NCI-H510A (cell line): ENCODE results near the gene ALK.

Source experiments
- DNase-seq: peaks from one replicate; lab custom pipeline; 2025; lab: John Stamatoyannopoulos, UW

Gene ALK

DNA sequence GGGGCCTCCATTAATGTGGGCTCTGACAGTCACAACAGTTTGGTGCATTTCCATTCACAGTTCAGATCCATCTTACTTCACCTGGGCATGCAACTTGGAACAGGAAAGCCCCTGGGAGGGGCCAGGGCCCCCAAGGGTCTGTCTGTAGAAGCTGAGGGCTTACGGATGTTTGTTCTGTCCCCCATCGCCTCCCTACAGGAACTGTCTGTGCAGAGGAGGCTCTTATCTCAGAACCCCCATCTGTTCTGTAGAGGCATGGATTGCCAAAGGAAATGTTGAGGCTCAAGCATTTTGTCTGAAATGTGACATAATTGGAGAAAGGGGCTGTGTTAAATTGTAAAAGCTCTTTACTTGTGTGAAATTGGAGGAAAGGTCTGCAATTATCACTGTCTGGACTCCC lies 471.9 kb downstream of the ALK start:
- DNase-seq, result no peak

DNA sequence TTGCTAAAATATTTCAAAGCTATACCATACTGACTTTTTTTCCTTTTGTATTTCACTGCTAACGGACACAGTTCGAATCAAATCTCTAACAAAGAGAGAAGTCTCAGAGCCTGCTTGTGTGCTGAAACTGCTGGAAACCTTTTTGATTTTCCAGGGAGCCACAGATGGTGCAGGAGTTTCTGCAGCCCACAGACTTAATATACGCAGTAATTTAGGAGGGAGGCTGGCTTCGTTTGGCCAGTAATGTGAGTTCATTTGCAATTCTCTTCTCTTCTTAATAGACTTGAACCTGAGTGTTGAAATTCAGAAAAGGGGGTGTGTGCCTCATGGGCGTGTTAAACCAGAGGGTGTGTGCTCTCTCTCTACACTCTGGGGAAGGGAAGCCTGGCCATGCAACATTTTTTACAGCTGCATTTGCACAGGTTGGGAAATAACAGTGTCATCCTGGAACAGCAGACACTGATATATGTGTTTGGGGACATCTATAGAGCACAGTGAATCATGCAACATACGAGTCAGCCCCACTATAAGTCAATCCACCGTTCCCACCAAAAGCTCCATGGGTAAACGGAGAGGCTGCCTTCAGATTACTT lies 473.2 kb downstream of the ALK start:
- DNase-seq, result no peak

DNA sequence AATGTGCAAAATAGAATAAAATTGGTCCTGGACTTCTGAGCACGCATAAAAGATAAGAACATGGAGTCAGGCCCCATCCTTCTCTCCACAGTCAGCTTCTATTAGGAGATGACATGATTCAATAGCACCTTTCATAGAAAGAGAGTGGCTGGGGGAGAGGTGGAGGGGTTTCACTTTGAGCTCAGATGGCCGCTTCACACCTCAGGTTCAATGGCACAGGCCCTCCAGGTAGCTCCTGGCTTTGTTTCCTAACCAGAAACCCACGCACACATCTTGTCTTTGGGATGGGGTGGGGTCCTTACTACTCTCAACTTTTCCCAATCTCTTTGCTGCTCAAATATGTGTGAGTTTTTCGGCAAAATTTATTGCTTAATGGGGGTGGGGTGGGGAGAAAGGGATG lies 473.9 kb downstream of the ALK start:
- no peak for DNase-seq

DNA sequence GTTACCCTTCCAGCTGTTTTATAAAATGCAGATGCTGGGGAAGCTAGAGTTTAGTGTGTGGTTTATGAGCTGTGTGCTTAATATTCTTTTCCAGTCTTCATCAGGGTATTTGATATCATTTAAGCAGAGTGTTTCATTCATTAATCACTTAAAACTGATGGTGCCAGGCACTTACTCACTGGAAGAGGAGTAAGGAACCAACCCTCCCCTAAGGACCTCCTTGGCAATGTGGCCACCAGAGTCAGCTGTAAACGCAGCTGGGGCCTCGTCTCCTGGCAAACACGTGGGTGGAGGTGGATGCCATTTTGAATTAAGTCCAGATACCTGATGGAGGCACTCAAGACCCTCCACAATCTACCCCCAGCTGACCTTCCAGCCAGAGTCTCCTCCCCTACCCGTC lies 474.5 kb downstream of the ALK start:
- DNase-seq, result no peak

DNA sequence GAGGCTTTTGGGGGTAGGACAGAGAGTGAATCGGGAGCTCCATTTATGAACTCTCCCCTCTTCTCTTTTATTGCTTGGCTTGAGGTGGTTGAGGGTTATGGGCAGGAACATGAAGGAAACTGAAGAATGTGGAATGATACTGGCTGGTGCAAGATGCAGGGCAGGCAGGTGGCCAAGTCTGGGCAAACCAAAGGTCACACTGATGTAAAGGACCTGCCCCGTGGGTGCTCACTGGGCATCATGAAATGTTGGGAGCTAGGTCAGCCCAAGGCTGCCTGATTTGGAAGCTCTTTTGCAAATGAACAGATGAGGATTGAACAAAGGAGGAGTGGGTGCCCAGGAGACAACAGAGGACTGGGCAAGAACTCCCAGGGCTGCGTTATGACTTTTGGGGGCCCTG lies 477.2 kb downstream of the ALK start:
- no peak for DNase-seq

DNA sequence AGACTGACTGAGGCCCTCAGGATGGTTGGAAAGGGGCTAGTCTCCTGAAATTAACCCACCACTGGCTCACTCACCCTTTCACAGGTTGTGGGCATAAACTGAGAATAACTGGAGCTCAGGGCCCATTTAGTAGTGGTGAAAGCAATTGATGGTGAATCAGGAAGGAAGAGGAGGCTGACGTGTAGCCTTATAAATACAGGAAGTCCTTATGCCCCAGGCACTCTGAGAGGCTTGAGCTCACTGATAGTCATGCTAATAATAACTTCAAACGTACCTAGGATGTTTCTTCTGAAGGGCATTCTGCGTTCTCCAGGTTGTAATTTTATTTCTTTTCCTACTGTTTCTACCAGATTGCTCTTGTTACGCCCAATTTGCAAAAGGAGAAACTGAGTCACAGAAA lies 477.8 kb downstream of the ALK start:
- no peak for DNase-seq

DNA sequence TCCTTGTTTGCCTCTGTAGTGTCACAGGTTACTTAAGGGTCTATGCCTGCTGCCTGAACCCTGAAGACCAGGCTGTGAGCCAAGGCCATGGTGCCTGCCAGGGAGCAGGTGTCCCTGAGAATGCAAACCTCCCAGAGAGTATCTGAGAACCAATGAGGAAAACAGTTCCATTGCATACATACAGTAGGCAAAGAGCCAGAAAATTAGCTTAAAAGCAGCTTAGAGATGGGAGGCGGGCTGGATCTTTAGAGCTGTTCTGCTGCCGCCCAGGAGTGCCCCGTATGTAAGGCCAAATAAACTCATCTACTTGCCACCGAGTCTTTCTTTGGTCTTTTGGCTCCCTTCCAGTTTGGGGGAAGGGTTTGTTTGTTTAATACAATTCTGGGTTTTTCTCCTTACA lies 478.2 kb downstream of the ALK start:
- DNase-seq, result no peak

DNA sequence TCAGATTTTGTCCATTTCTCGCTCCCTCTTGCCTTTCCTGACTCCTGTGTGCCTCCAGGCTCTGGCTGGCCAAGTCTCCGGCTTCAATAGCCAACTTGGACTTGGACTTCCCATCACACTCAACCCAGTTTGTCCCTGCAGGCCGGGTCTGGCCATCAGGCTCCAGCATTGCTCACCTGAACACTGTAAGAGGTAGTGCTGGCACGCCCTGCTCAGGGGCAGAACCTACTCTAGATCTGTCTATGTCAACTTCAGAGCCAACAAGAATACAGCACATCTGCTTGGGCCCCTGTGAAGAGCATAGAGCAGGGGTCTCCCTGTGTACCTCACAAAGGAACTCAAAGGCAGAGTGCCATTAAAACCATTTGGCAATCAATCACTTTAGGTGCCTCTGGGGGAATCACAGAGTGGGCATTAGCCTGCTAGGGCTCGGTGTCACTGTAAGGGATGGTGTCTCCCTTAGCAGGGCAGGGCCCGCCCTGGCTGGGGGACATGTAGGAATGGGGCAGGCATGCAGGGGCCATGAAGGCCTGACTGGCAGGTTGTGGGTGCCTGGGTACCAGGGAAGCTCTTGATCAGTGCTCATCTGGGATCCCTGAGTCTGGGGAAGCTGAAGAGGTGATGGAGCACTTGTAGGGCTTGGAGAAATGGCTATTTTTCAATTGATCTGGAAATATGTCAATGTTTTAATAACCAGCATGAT lies 480.3 kb downstream of the ALK start:
- no peak for DNase-seq

DNA sequence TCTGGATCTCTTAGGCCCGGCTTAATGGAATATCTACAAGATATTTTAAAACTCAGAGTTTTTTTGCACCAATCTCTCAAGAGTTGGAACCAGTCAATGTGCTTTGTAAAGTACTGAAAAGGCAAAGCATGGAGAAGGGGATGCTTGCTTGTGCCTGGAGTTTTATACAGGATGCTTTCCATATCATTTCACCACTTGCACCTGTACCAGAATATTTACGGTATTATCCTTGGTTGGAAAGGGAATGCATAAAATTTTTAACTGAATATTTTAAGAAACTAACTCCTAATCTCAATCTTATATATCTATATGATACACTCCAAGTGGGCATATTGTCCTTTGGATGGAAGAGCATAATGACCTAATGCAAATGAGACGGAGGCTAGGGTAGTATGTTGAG lies 487.5 kb downstream of the ALK start:
- no peak for DNase-seq

DNA sequence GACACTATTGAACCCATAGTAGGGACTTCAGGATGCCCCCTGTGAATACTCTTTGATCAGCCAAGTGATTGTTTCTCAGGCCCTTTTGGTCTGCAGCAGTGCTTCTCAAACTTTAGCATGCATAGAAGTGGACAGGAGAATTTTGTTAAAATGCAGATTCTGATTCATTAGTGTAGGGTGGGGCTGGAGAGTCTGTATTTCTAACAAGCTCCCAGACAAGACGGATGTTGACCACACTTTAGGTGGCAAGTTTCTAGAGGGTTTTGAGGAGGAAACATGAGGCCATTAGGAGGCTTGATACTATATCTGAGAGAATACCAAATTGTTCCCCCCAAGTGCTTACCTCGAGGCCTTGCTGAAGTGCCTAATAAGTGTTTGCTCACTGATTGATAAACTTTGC lies 488.3 kb downstream of the ALK start:
- no peak for DNase-seq

DNA sequence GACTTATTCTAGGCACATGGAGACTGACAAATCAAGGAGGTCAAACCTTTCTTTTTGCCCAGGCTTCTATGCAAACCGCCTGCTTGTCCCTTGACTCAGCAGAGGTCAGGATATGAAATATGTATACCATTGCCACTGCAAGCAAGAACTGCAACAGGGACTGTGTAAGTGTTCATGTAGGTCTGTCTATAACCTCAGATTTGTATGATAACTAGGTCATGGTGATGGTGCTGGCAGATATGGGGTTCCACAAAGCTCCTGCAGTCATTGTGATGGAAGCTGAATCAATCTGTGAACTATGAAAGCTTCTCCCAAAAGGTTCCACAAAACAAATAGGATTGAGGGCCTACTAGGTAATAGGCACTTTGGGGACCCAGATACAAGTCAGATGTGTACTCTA lies 489.9 kb downstream of the ALK start:
- DNase-seq, result no peak

DNA sequence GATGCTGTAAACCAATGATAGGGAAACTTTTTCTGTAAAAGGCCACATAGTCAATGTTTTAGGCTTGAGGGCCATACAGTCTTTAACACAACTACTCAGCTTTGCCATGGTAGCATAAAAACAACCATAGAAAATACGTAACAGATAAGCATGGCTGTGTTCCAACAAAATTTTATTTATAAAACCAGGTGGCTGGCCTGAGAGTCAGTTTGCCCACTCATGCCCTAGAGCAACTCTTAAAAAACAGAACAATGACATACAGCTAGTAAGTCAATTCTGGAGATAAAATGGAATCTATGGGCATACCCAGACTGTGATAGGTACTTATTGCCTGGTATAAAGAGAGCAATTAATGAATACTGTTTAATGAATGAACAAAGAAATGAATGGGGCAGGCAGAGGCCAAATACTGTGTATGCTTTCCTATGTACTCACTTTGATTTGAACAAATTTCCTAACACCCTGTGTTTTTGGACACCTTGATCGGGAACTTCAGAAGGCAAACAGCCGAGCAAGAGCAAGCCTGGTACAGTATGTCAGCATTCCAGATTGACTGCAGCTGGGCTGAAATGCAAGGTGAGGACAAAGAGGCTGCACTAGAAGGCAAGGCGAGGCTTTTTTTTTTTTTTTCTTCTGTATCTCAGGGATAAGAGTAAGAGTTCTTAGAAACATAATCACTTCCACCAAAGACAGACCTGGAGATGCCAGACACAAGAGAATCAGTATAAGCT lies 490.8 kb downstream of the ALK start:
- DNase-seq, result no peak

DNA sequence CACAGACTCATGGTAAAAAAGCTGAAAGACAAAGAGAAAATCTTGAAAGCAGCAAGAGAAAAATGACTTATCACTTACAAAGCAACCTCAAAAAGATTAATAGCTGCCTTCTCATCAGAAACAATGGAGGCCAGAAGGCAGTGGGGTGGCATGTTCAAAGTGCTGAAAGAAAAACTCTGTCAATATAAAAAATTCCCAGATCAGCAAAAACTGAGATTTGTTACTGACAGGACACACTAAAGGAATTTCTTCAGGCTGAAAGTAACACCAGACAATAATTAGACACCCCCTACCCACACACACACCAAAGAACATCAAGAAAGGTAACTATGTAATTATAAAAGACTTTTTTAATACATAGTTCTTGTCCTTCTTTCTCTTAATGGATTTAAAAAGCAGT lies 495.0 kb downstream of the ALK start:
- no peak for DNase-seq

DNA sequence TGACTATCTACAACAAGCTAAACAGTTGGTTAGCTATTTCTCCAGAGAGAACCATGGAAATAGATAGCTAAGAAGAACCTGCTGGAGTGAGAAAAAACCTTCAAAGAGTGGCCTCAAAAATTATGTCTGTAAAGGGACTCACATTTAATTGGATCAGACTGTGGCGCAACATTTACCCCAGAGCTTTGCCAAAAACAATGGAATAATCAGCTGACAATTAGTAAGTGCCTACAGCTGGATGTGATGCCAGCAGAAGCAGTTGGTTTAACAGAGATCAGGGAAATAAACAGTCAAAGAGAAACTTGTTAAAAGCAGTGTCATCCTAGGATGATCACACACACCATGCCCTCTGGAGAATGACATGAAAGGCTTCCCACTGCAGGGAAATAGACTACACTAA lies 495.5 kb downstream of the ALK start:
- no peak for DNase-seq

DNA sequence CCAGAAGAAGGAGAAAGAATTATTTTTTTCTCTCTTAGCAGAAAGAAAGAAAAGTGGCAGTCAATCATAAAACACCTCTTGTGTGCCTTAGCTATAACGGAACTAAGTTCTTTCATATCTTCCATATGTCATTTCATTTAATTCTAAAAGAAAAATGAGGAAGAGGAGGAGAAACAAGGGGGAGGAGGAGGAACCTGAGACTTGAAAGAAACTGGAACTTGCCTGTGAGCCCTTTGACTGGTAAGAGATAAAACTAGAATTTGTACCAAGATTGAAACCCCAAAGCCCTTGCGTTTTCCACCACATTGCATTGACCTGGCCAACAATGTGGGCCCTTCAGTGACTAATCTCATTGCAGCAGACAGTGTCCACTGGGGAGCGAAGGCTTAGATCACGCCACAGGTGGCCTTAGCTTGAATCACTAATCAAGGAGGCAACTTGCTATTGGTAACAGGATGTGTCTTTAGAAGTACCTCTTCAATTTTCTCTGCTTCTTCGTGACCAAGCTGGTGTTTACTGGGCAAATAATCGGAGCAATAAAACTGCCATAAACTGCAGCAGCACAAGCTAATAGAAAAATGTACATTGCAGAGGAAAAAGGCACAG lies 498.2 kb downstream of the ALK start:
- peak; percentile 19 for DNase-seq

DNA sequence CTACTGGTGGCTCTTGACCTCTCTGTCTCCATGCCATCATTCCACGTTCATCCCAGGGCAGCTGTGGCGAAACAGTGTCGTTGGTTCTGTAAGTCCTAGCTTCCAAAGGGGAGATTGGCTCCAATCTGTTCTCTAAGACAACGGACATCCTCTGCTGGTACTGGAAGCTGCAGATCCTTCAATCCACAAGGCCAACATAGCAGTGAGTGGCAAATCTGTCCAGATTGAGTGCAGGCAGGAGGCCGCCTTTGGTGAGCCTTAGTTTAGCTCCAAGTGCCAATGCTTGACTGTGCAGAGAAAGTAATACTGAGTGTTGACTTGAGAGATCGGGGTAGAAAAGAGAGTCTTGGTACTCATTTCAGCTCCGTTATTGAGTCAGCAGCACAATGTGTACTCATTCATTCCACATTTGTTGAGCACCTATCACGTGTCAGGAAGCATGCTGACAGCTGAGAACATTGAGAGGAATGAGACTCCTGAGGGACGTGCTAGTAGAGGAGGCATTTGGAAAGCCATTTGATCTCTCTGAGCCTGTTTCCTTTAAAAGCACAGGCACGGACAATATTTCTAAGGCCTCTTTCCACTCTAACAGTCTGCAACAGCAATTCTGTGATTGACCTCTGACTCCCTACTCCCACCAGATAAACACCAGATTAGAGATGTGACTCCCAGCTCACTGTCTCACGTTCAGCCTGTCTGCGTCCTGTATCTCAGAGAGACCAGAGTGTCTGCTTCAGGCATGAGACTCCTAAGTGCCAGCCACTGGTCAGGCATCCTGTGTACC lies 500.2 kb downstream of the ALK start:
- DNase-seq, result no peak

DNA sequence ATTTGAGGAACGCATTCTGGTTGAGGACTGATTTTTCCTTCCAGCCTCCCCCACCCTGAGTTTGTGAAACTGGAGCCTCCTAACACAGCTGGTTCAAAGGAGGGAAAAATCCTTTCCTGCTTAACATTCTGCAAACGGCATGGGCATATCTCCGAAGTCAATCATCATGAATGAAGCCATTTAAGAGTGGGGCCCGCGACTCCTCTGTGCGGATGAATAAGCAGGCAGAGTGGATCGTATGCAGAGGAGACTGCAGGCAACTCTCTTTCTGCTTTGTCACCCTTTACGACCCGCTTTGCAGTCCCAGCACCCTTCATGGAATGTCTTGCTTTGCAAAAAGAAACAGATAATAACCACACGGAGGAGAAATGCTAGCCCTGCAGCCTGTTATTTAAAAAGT lies 500.9 kb downstream of the ALK start:
- DNase-seq, result no peak

DNA sequence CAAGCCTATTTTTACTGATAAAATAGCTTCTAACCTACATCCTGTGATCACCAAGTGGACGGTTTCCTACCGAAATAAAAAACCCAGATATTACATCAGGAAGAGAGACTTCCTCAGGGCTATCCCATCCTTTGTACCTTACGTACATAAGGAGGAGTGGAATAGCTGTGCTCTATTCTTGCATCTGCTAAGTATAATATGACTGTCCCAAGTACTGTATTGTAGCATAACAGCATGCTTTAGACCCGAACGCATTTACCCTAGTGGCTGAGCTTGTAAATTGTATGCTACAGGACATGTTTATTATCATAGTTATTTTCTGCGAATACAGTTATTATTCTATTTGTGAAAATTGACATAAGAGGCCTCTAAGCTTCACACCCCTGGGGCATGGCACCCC lies 503.8 kb downstream of the ALK start:
- no peak for DNase-seq

DNA sequence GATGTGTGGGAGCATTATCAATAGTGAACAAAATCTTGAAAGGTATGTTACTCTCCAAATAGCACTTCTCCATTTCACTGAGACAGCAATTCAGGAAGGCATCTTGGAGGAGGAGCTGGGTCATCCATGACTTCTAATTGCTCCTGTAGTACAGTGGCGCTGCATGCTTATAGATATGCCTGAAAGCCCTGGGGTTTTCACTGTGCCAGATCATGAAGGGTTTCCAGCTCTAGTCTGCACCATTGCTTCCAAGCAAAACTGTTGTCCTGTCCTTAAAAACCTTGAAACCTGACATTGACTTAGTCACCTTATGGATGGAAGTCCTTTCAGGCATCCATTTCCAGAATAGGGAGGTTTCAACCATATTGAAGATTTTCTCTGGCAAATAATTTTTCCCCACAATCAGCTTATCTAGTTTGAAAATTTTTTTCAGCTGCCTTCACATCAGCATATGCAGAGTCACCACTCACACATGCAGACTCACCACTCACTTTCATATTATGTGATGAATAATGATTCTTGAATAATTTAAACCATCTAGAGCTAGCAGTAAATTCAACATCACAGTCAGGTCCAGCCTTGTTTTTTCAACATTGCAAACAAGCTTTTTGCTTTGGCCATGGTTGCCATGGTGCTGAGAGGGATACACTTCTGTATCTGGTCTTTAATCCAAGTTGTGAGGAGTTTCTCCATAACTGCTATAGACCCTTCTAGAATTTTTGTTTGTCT lies 509.0 kb downstream of the ALK start:
- DNase-seq, result no peak

DNA sequence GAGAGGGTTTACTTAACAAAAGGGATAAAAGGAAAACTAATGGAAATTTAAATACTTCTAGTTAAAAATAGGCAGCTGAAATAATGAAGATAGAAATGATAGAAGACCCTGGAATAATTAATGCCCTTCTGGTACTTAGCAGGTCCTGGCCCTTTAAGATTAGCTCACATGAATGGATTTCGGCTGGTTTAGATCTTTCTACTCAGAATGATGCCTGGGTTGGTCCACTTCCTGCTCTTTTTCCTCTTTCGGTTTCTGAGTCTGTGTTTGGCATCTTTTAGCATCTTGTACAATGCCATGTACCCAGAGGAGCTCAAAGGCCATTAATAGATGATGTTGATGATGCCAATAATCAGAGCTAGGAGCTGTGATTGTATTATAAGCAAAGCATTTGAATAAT lies 515.7 kb downstream of the ALK start:
- no peak for DNase-seq

DNA sequence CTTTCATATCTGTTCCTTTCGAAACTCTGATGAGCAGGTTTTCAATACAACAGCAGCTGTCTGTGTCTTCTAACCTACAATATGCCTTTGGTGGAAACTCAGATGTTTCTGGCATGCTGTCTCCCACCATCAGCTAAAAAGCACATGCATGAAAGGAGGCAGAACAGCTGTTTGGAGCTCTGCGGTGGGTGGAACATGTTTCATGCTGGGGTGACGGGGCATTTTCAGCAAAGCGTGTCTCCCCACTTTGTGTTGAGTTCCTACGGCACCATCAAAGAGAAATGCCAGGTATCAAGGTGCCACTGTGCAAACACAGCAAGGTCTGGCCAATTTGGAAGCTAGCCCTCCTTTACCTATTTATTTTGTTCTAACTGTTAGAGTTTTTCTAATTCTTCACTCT lies 516.1 kb downstream of the ALK start:
- no peak for DNase-seq

DNA sequence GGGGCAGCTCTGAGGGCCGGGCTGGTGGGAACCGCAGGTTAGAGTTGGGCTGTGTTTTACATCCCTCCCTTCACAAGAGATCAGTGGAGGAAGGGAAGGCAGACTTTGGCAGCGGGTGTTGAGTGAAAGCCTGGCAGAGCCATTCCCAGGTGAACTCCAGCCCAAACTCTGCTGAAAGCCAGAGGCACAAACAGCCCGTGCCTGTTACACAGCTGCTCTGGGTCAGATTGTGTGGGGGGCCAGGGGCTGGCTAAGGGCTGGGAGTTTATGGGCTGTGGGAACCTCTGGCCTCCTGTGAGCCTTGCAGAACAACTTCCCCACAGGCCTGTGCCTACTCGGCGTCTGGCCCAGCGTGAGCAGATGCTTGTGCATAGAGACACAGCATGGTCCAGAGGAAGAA lies 519.4 kb downstream of the ALK start:
- DNase-seq, result no peak
